HG02884 (cell line): ENCODE data around the gene RAB23.

Experiments
- ATAC-seq: cut with Tn5 transposase; IDR thresholded peaks from one replicate; pipeline ENCODE4 v1.9.1; 2021; ENCODE audit warnings: mild to moderate bottlenecking, moderate library complexity; ENCODE audit not compliant: unreplicated experiment

Gene RAB23

DNA sequence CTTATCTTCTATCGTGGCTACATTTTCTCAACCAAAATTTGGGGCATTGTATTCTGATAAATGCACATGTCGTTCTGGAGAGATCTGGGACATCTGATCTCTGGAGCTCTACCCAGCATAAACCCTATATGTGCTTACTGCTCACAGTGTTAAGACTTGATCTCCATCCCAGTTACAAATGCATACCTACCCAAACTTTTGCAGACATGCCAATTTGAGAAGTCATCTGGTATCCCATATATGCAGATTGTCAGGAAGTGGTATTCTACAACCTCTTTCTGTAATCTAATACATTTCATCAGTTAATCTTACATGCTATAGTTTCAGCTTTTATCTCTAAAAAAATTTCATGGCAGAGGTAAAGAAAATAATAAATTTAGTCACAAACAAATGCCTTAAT lies 38.8 kb downstream of the RAB23 start:
- ATAC-seq: no peak

DNA sequence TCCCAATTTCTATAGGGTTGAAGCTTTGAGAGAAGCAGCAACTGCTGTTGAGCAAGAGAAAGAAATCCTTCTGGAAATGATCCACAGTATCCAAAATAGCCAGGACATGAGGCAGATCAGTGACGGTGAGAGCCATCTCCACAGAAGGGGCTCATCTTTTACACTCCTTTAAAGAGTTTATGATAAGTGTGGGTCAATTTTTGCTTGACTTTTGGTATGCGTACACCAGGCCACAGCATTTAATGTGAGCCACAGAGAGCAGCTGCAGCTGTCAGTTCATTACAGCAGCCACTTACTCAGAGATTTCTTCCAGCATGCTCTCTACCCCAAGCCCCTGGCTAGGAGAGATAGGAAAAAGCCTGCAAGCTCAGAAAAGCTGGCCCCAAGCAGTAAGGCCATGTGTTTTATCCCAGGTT lies 40.1 kb downstream of the RAB23 start:
- ATAC-seq: no peak

DNA sequence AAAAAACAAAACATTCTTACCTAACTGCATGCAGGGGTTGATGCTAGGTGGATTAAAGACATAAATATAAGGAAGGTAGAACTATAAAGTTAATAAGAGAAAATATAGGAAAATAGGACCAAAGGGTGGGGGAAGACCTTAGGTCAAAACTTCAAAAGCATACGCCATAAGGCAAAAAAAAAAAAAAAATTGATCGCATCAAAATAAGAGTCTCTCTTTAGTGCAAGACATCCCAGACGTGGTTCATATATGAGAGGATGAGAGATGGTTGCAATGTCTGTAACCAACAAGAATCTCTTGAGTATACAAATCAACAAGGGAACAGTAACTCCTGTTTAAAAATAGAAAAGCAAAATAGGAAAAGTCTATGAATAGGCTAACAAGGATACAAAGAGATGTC lies 41.5 kb downstream of the RAB23 start:
- ATAC-seq: no peak

DNA sequence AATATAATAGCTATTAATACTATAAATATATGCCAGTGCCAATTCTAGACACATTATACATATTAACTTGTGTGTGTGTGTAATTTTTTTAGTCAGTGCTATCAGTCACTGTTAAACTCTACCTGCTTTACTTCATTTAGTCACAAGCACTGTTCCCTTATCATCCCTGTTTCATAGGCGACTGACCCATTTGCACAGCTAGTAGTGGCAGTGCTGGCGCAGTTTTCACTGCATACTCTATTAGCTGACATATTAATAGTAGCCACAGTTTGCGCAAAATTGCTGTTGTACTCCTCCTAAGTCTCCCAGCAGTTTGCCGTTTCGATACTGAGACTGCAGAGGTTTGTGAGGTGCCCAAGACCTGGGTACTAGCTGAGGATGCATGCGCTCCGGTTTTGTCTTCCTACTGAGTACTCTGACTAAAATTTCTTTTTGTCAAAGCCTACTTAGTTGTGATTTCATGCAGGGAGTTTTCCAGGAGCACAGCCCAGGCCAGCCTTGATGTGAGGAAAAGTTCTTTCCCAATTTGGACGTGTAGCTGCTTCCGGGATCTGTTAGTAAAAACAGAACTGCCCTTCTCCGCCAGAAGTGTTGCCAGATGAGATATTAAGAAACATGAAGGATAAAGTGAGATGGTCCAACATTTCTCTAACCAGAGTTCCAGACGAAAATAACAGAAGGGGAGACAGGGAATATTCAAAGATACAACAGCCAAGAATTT lies 44.4 kb downstream of the RAB23 start:
- no peak for ATAC-seq

DNA sequence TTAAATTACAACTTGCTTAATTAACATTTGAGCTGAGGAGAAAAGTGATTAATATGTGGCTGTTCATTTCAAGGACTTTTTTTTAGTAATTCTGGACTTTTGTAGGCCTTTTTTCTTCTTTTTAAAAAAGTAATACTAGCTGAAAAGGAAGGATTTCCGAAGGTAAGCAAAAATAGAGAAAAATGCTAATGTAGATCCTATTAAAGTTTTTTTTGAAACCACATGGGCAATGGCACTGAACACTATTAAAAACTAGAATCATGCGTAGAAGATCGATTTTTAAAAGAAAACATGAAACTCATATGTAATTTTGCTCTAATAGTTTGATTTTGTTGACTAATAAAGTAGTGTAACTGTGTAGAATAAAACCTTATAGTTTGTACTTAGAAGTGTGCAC lies 47.6 kb downstream of the RAB23 start:
- no peak for ATAC-seq

DNA sequence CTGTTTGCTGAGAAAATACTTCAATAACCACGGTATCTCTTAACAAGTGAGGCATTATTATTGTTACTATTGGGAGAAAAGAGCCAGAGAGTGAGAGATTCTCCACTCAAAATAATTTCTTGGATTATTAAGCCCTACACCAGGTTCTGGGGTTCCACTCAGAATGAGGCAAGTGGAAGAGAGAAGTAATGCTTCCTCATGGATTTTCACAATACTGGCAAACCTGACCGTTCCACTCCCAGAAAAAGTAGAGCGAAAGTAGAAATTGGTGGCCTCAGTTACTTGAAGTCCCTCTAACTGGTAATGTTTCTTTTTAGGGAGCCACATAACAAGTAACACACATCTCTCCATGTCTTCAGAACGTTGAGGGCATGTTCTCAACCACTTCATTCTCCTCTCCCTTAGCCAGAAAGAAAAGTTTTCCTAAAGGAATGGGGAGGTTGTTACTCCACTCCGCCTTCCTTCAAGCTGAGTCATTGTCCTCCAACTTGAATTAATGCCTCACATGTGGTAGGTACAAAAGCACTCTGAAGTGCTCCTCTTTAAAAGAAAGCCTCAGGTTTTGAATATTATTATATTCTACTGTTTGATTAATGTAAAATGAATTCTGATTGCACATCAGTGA lies 48.1 kb downstream of the RAB23 start:
- ATAC-seq: no peak

DNA sequence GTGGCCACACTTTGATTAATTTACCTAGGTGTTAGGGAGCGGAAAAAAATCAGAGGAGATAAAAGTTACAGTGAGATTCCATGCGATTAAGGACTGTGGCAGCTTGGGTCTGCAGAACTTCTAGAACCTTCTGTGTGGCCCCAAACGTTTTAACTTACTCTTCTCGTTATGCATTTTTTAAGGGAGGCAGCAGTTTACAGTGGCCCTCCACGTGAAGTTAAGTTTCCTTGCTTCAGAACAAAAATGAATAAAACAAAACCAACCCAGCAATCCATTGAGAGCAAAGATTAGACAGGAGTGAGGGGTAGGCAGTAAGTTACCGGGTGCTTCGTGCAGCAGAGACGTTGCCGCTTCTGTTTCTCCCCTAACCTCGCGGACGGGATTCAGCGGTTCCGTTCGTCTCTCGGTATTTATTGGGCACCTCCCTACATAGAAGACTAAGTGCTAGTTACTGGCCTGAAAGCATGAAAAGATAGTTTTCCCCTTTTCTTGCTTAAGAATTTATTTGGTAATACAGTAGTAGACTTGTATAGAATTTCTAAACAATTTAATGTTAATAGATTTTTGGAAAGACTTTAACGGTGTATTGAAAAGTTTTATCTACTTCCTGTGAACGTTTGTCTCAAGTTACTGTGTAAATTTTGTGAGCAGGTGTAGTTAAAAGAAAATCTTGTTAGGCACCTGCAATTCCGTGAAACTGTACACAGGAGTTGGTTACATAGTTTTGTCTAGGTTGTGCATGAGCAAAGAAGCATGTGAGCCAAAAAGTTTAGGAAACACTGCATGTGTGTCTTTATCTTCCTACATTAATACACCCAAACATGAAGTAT lies 48.8 kb downstream of the RAB23 start:
- no peak for ATAC-seq

DNA sequence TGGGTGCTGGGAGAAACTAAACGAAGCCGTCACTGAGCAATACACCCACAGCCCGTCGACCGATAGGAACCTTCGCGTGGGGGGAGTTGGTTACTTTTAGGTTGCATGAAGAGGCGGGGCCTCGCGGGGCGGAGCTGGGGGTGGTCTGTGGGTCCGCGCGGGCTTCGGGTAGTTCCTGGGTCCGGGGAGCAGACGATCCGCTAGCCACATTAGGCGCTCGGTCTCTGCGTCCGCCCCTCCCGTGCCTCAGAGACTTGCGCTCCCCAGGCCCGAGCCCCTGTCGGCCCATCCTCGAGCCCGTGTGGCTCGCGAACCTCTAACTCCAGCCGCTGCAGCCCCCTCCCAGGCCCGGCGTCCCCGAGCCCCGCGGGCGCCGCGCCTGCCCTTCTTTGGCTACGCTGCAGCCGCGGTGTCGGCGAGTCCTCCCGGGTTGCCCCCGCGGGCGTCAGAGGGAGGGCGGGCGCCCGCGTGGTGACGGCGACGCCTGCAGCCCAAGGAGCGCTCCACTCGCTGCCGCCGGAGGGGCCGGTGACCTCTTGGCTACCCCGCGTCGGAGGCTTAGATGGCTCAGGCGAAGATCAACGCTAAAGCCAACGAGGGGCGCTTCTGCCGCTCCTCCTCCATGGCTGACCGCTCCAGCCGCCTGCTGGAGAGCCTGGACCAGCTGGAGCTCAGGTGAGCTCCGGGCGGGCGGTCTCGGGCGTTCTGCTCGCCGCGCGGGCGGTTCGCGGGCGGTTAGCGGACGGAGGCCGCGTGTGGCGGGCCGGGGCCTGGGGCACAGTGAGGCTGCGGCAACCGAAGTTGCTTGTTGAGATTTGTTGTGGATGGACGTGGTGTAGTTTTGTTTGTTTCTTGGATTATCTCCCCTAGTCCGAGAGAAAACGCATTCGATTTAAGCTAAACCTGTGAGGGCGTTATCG lies 49.7 kb downstream of the RAB23 start, which contains the start of gene BAG2:
TSS of gene BAG2 (plus strand) at position 191 of the 920 bp plus-strand sequence. CDS start at position 563, 372 bp downstream.
- peak; percentile 83 for ATAC-seq

DNA sequence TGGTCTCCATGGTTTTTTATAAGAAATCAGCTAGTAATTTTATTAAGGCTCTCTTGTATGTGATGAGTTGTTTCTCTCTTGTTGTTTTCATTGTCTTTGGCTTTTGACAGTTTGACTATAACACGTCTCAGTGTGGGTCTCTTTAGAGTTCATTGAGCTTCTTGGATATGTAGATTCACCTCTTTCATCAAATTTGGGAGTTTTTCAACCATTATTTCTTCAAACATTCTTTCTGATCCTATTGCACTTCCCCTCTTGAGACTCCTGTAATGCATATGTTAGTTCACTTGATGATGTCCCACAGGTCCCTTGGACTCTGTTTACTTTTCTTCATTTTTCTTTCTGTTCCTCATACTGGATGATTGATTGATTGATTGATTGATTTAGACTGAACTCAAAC lies 57.0 kb downstream of the RAB23 start:
- no peak for ATAC-seq

DNA sequence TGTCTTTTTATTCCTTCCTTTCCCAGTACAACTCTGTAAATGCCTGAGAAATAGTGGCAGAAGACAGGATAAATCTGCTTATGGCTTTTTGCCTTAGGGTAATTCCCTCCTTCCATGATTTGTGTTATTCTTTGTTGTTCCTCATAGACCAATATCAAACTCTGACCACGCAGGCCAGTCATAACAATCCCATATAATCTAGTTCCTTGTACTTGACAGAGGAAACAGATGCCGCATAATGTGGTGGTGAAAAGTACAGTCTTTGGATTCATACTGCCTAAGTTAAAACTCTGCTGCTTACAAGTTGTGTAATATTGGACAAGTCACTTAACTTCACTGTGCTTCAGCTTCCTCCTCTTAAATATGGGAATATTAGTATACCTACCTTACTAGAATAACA lies 58.2 kb downstream of the RAB23 start:
- no peak for ATAC-seq

DNA sequence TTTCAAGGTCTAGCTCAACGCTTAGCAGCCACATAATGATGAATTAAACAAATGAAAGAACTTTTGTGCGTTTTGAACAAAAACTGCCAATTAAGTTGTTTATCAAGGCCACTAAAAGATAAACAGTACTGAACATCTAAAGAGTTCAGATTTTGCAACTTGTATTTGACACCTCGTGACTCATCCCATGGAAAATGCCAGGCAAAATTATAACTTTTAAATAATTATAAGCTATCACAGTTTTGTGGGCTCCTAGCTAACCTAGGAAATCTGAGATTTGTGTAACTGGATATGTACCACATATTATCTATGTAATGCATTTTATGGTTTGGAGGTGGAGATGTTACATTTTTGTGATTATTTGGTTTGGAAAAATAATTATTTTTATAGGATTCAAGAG lies 59.6 kb downstream of the RAB23 start:
- no peak for ATAC-seq

DNA sequence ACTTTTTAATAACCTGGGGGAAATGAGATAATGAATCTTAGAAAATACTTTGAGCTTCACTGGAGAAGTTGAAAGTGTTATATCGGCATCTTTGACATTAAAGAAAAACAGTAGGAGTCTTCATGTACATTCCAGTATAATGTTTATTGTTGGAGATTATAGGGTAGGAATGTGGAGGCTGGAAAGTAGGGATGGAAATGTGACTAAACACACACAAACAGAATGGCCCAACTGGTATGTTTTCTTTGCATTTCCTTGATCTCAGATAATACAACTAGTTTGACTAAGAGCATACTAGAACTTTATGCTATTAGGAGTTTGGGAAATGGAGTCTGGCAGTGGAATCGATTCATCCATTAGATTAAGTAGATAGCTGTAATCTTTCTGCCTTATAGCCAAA lies 60.1 kb downstream of the RAB23 start:
- no peak for ATAC-seq

DNA sequence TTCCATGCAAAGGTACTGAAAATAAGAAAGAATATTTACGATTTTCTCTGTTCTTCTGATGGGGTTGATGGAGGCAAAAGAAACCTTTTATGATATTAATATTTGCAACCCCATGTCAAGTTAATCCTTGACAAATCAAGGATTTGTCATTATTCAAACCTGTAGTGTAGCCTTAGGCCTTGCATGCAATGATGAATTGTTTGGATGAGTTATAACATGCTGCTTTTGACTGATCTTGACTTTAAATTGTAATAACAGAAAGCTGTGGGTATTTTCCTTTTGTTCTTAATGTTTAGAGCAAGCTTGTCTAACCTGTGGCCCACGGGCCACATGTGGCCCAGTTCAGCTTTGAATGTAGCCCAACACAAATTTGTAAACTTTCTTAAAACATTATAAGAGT lies 63.0 kb downstream of the RAB23 start:
- ATAC-seq: no peak

DNA sequence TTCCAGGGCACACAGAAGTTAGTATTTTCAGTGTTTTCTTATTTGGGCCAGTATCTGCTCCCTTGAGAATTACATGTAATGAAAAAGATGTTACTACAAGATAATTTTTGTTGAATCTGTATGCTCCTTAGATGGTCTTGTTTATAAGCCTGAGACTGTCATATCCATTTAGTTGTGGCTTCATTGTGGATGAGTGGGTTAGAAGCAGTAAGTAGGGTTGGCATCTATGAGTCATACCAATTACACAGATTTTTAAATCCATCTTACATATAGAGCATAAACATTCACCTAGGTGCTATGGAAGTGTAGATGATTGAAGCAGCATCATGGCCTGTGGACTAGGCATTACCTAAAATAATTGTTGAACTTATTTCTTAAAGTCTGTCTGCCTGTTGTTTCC lies 63.4 kb downstream of the RAB23 start:
- ATAC-seq: no peak

DNA sequence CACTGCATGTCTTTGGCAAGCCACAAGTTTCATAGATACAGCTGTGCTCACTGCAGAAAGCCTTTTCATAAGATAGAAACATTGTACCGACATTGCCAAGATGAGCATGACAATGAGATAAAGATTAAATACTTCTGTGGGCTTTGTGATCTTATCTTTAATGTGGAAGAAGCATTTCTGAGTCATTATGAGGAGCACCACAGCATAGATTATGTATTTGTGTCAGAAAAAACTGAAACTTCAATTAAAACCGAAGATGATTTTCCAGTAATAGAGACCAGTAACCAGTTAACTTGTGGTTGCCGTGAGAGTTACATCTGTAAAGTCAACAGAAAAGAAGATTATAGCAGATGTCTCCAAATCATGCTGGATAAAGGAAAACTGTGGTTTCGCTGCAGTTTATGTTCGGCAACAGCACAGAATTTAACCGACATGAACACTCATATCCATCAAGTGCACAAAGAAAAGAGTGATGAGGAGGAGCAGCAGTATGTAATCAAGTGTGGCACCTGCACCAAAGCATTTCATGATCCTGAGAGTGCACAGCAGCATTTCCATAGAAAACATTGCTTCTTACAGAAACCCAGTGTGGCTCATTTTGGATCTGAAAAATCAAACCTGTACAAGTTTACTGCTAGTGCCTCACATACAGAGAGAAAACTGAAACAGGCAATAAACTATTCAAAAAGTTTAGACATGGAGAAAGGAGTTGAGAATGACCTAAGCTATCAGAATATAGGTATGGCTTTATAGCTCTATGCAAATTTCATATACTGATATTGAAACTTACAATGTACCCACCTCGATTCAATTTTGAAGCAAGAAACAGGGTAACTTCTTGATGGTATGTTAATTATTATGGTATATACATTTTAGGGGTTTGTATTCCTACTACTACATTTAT lies 73.9 kb downstream of the RAB23 start:
- no peak for ATAC-seq

DNA sequence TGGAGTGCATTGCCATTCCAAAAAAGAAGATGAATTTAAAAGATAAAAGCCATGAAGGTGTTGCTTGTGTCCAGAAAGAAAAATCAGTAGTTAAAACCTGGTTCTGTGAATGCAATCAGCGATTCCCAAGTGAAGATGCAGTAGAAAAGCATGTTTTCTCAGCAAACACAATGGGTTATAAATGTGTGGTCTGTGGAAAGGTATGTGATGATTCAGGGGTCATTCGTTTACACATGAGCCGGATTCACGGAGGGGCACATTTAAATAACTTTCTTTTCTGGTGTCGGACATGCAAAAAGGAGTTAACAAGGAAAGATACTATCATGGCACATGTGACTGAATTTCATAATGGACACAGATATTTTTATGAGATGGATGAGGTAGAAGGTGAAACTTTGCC lies 74.7 kb downstream of the RAB23 start:
- ATAC-seq: no peak

DNA sequence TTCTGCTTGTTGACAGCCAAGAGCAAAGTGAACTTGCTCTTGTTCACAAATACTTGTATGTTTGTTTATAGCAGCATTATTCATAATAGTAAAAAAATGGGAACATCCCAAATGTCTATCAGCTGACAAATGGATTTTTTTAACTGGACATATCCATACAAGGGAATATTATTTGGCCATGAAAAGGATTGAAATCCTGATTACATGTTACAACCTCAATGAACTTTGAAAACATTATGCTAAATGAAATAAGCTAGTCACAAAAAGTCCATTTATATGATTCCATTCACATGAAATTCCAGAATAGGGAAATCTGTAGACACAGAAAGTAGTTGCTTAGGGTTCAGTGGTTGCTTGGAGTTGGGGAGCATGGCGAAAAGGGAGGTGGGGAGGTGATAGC lies 78.4 kb downstream of the RAB23 start:
- no peak for ATAC-seq

DNA sequence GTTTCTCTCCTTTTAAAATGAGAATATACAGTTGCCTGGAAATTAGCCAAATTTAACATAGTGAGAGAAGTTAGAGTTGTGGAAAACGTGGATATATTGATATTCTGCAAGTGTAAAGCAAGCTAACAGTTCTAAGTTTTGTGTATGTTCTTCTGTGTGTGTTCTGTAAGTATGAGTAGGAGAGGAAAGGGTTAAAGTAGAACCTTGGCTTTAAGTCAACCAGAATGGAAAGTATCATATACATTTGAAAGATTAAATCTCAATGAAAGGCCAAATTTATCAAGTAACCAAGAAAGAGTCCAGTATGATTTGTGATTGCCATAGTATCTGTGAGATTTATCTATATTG lies 80.0 kb downstream of the RAB23 start:
- ATAC-seq: no peak

DNA sequence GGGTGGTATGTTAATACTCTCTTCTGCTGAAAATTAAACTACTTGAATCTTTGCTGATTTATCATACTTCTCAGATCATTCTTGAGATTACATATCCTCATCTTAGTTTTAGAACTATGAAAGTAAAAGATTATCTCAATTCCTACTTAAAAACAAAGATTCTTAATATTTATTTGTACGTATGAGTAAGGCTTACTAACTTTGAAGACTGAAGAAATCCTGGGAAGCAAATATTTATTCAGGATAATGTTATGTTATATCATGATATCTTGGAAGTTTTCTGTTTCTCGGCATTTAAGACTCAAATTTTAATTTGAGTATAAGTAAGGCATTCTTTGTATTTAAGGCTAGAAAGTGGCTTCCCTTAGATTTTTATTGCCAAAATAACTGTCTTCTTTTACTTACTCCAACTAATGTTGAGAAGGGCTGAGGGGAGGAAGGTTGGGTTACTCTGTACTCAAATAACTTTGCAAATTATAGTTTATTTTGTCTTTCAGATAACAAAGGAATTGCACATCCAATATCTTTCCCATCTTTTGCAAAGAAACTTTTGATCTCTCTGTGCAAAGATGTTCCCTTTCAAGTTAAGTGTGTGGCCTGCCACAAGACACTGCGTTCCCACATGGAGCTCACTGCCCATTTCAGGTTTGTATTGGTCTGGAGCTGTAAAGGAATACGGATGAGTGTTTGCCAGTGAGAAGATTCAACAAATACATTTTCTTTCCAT lies 80.5 kb downstream of the RAB23 start:
- no peak for ATAC-seq
